ENCODE data around the gene ZBTB22.
"Not testable (repeated sequence)": the region's sequence is repeated elsewhere in the genome, so short reads cannot be mapped to it uniquely, and the experiment has no call there.

Gene ZBTB22

DNA sequence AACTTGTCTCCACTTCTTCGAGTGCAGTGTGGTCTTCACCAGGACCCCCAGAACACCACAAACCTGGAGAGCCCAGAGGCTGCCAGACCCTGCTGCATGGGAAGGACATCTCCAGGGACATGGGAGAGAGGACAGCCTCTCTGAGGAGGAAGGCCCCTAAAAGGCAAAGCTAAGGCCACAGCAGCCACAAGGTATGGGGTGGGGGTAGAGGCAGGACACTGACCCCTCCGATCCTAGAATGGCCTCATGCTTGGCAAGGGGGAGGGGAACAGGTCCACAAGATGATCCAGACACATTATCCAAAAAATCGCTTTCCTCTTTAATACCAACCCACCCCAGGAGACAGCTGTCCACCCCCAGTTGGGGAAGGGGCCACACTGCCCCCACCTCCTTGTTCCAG is 38.7 kb downstream of the ZBTB22 start:
- H2AFZ ChIP-seq (ENCODE audit: low read depth, low read length) = no peak overlapping the region
- H3K4me1 ChIP-seq (ENCODE audit: insufficient read depth, low read length) = peaks cover 31% of the 10 kb centered on the region
- H3K36me3 ChIP-seq (ENCODE audit: insufficient read depth, low read length) = peaks cover 34% of the 10 kb centered on the region
- no peak overlapping the region for H3K4me3 ChIP-seq (ENCODE audit: low read length)
- no peaks in the 10 kb centered on the region for H3K9me3 ChIP-seq (ENCODE audit: low read length)
- no peaks in the 10 kb centered on the region for H3K27me3 ChIP-seq (ENCODE audit: insufficient read depth, low read length)

DNA sequence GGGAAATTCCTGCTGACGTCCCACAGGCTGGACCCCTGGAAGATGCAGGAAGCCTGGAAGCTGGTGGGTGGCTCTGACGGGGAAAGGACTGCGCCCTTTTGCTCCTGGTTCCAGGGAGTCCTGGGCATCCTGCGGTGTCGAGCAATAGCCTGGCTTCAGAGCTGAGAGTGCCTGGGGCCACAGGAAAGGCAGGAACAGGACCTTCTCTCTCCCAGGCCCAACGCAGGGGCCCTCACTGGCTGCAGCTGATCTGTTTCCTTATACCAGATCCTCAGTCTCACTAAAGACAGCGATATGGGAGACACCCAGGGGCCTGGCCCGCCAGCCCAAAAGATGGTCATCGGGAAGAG is 39.2 kb downstream of the ZBTB22 start:
- Histone ChIP-seq H3K27me3 (ENCODE audit: insufficient read depth, low read length) (no peaks in the 10 kb centered on the region), H3K9me3 (ENCODE audit: low read length) (no peaks in the 10 kb centered on the region), H3K4me3 (ENCODE audit: low read length) (no peak overlapping the region), H2AFZ (ENCODE audit: low read depth, low read length) (no peak overlapping the region), H3K4me1 (ENCODE audit: insufficient read depth, low read length) (peaks cover 34% of the 10 kb centered on the region), H3K36me3 (ENCODE audit: insufficient read depth, low read length) (peaks cover 38% of the 10 kb centered on the region)

DNA sequence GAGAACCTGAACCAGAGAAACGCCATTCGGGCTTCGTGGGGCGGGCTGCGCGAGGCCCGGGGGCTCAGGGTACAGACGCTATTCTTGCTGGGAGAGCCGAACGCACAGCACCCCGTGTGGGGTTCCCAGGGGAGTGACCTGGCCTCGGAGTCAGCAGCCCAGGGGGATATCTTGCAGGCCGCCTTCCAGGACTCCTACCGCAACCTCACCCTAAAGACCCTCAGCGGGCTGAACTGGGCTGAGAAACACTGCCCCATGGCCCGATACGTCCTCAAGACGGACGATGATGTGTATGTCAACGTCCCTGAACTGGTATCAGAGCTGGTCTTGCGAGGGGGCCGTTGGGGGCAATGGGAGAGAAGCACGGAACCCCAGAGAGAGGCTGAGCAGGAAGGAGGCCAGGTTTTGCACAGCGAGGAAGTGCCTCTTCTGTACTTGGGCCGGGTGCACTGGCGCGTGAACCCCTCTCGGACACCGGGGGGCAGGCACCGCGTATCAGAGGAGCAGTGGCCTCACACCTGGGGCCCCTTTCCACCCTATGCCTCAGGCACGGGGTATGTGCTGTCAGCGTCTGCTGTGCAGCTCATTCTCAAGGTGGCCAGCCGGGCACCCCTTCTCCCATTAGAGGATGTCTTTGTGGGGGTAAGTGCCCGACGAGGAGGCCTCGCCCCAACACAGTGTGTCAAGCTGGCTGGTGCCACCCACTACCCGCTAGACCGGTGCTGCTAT is 39.7 kb downstream of the ZBTB22 start:
- no peaks in the 10 kb centered on the region for H3K9me3 ChIP-seq (ENCODE audit: low read length)
- no peak overlapping the region for H2AFZ ChIP-seq (ENCODE audit: low read depth, low read length)
- H3K4me3 ChIP-seq (ENCODE audit: low read length) = no peak overlapping the region
- H3K36me3 ChIP-seq (ENCODE audit: insufficient read depth, low read length) = peaks cover 43% of the 10 kb centered on the region
- H3K4me1 ChIP-seq (ENCODE audit: insufficient read depth, low read length) = peaks cover 40% of the 10 kb centered on the region
- no peaks in the 10 kb centered on the region for H3K27me3 ChIP-seq (ENCODE audit: insufficient read depth, low read length)

DNA sequence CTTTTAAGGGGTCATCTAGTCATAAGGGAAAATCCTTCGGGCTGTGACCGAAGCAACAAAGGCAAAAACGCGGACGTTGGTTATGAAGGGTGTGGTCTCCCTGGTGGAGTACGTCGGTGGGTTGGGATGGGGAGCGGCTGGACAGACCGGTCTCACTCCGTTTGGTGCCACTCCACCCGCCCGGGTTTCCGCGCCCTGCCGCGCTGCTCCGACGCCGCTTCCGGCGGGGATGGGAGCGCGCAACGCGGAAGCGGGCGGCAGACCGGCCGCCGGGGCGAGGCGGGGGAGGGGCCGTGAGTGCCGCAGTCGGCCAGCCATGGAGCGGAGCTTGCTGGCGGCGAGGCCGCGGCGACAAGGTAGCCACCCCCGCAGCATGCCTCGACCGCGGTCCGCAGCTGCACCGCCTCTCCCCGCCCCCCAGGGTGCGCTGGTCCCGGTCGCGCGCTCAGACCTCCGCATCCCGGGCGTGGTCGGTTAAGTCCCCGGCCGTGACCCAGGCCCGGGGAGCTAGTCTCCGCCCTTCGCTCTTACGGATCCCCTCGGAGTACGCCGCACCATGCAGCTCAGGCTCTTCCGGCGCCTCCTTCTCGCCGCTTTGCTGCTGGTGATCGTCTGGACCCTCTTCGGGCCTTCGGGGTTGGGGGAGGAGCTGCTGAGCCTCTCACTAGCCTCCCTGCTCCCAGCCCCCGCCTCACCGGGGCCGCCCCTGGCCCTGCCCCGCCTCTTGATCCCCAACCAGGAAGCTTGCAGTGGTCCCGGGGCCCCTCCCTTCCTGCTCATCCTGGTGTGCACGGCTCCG is 40.5 kb downstream of the ZBTB22 start, which contains the start of gene B3GALT4:
Gene B3GALT4, plus strand, starts transcription at position 260 of the 799 bp plus-strand sequence. Its CDS starts 297 bp downstream, at position 557.
- H3K36me3 ChIP-seq (ENCODE audit: insufficient read depth, low read length) = peaks cover 46% of the 10 kb centered on the region
- H3K4me3 ChIP-seq (ENCODE audit: low read length) = peak within 1 kb of the TSS; percentile 40
- H3K27me3 ChIP-seq (ENCODE audit: insufficient read depth, low read length) = no peaks in the 10 kb centered on the region
- peaks cover 44% of the 10 kb centered on the region for H3K4me1 ChIP-seq (ENCODE audit: insufficient read depth, low read length)
- H3K9me3 ChIP-seq (ENCODE audit: low read length) = no peaks in the 10 kb centered on the region
- no peak within 1 kb of the TSS for H2AFZ ChIP-seq (ENCODE audit: low read depth, low read length)

DNA sequence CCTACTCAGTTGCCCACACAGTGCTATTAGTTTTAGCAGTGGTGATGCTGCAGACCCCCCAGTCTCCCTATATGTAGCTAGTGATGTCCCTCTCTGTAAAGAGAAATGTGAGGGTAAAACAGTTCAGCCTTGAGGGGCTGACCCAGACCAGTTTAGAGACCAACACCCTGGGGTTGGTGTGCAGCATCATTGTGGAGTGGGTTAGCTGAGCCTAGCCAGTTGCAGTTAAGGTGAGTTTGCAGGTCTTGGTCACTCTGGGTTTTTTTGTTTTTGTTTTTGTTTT is 41.0 kb downstream of the ZBTB22 start:
- Histone ChIP-seq H3K9me3 (ENCODE audit: low read length) (no peaks in the 10 kb centered on the region), H3K4me3 (ENCODE audit: low read length) (peak overlapping the region; percentile 40), H3K27me3 (ENCODE audit: insufficient read depth, low read length) (no peaks in the 10 kb centered on the region), H2AFZ (ENCODE audit: low read depth, low read length) (no peak overlapping the region), H3K4me1 (ENCODE audit: insufficient read depth, low read length) (peaks cover 44% of the 10 kb centered on the region), H3K36me3 (ENCODE audit: insufficient read depth, low read length) (peaks cover 46% of the 10 kb centered on the region)

DNA sequence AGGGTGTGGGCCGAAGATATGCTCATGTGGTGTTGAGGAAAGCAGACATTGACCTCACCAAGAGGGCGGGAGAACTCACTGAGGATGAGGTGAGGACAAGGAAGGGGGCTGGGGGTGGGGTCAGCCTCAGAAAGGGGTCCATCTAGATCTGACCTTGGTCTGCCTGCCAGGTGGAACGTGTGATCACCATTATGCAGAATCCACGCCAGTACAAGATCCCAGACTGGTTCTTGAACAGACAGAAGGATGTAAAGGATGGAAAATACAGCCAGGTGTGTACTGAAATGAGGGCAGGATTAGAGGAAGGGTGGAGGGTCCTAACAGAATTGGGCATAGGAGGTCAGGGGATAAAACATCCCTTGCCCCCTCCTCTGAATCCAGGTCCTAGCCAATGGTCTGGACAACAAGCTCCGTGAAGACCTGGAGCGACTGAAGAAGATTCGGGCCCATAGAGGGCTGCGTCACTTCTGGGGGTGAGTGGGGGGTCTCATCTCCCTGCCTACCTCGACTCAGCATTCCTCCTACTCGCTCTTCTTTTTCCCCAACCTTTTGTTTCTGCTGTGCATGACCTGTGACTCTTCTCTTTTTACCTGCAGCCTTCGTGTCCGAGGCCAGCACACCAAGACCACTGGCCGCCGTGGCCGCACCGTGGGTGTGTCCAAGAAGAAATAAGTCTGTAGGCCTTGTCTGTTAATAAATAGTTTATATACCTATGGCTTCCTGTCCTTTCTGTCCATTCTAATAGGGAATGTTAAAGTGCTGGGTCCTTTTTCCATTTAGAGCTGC is 41.6 kb downstream of the ZBTB22 start:
- not testable (repeated sequence) for H3K27me3 ChIP-seq (ENCODE audit: insufficient read depth, low read length); H2AFZ ChIP-seq (ENCODE audit: low read depth, low read length); H3K9me3 ChIP-seq (ENCODE audit: low read length)
- Histone ChIP-seq H3K4me1 (ENCODE audit: insufficient read depth, low read length) (peaks cover 44% of the 10 kb centered on the region), H3K4me3 (ENCODE audit: low read length) (peak overlapping the region; percentile 40), H3K36me3 (ENCODE audit: insufficient read depth, low read length) (peaks cover 46% of the 10 kb centered on the region)

DNA sequence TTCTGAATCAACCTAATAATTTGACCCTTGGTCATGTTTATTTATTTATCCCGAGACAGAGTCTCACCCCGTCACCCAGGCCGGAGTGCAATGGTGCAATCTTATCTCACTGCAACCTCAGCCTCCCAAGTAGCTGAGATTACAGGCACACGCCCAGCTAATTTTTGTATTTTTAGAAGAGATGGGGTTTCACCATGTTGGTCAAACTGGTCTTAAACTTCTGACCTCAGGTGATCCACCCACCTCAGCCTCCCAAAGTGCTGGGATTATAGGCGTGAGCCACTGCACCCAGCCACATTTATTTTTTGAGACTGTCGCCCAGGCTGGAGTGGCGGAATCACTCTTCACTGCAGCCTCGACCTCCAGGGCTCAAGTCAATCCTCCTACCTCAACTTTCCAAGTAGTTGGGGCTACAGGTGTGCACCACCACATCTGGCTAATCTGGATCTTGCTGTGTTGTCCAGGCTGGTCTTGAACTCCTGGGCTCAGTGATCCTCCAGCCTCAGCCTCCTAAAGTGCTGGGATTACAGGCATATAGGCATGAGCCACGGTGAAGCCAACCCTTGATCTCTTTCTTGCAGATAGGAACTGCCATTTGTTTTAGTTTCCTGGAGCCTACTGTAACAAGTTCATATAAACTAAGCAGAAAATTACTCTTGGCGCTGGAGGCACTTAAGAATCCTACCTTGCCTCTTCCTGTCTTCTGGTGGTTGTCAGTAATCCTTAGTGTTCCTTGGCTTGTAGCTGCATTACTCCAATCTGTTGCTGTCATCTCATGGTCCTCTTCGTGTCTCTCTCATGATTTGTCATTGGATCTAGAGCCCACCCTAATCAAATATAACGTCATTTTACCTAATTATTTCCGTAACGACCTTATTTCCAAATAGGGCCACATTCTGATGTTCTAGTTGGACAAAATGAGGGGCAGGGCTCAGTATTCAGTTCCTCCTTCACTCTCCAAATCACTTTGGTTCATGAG is 43.3 kb downstream of the ZBTB22 start:
- peaks cover 47% of the 10 kb centered on the region for H3K4me1 ChIP-seq (ENCODE audit: insufficient read depth, low read length)
- no peaks in the 10 kb centered on the region for H3K9me3 ChIP-seq (ENCODE audit: low read length)
- H2AFZ ChIP-seq (ENCODE audit: low read depth, low read length) = no peak overlapping the region
- no peaks in the 10 kb centered on the region for H3K27me3 ChIP-seq (ENCODE audit: insufficient read depth, low read length)
- H3K36me3 ChIP-seq (ENCODE audit: insufficient read depth, low read length) = peaks cover 41% of the 10 kb centered on the region
- no peak overlapping the region for H3K4me3 ChIP-seq (ENCODE audit: low read length)

DNA sequence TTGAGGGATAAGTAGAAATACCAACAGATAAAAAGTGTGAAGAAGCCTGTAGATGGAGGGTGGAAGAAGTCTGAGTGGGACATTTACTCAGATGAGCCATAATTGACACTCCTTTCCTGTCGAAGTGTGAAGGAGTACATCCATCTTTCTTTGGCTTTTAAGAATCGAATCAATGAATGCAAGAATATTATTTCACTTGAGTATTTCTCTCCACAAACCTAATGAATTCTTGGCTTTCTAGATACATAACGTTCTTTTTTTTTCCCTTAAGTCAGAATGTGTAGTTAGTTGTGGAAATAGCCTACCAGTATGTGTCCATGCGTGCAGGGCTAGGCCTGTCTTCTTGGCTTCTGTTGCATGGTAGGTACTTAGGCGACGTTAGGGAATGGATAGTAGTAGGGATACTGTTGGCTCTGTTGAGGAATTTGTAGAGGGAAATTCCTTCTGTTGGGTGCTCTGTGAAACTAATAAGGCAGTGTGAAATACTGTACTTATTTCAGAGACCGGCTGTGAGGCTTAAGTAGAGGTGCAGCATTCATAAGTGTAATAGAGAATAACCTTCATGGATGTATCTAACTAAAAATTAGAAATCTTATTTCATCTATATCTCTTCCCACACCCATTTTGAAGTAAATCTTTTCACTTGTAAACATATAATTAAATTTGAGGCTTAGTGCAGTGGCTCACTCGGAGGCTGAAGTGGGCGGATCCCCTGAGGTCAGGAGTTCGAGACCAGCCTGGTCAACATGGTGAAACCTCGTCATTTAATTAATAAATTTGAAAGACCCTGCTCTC is 44.2 kb downstream of the ZBTB22 start:
- Histone ChIP-seq H3K4me1 (ENCODE audit: insufficient read depth, low read length) (peaks cover 47% of the 10 kb centered on the region), H3K4me3 (ENCODE audit: low read length) (peak overlapping the region; percentile 91), H3K27me3 (ENCODE audit: insufficient read depth, low read length) (no peaks in the 10 kb centered on the region), H3K9me3 (ENCODE audit: low read length) (no peaks in the 10 kb centered on the region), H3K36me3 (ENCODE audit: insufficient read depth, low read length) (peaks cover 49% of the 10 kb centered on the region), H2AFZ (ENCODE audit: low read depth, low read length) (no peak overlapping the region)

DNA sequence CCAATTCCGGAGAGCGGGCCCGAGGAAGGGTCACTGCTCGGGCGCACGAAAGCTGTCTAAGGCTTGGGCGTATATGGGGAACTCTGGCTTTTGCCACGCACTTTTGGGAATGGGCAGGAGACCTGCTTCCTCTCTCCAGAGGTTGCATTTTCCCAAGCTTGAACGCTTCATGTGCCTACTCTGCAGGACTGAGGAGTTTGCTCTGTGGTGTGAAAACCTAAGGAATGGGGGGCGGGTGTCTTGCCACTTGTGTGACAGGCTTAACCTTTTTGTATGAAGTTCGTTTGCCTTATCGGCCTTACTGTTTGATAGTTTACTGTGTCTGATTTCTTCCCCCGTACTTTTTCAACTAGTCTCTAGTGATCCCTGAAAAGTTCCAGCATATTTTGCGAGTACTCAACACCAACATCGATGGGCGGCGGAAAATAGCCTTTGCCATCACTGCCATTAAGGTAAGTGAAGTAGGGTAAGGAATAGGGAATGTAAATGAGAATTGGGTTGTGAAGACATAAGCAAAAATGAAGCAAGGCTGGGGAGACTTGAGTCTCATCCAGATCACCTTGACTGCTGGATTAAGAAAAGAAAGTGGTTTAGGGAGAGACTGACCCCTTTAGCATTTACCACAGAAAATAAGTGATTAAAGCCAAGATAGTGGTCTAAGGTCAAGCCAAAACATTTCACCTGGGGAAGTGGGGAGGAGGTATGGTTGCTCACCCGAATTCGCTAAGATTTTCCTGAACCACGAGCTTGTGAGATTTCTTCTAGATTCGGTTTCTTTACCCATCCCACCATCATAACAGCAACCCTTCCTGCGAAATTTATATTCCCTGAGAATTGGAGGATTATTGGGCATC is 45.0 kb downstream of the ZBTB22 start:
- no peaks in the 10 kb centered on the region for H3K9me3 ChIP-seq (ENCODE audit: low read length)
- H2AFZ ChIP-seq (ENCODE audit: low read depth, low read length) = no peak overlapping the region
- H3K36me3 ChIP-seq (ENCODE audit: insufficient read depth, low read length) = peaks cover 58% of the 10 kb centered on the region
- H3K4me1 ChIP-seq (ENCODE audit: insufficient read depth, low read length) = peaks cover 47% of the 10 kb centered on the region
- H3K27me3 ChIP-seq (ENCODE audit: insufficient read depth, low read length) = no peaks in the 10 kb centered on the region
- H3K4me3 ChIP-seq (ENCODE audit: low read length) = peak overlapping the region; percentile 91

DNA sequence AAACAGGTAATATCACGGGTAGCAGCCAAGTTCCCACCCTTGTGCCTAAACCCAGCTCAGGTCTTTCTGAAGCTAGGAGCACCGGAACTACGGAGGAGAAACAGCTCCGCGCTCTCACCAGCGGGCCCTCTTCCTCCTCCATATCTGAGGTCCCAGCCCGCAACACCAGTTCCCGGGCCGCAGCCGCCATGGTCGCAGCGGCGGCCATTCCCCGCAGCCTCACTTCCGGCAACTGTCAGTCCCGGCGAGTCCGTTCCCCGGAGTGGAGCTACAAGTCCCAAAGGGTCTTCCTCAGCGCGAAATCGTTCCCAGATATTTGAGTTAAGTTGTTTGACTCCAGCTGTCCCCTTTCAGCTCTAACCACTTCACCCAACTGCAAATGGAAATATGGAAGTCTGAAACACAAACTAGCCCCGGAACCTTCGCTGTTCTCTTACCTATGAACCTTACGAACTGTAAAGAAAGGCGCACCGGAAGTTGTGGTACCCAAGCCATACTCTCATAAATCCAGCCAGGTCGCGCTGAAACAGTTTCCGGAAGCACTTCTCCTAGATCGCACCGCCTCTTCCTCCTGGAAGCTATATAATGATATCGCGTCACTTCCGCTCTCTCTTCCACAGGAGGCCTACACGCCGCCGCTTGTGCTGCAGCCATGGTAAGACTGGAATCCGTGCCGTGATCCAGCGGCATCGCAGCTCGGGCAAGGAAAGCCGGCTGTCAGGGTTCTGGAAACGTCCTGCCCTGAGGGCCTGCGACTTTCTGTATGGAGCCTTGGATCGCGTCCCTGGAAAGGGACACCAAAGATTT is 45.9 kb downstream of the ZBTB22 start, which contains the start of the genes RPS18 and VPS52:
Gene RPS18, plus strand, starts transcription at position 608 of the 807 bp plus-strand sequence. Its CDS starts 45 bp downstream, at position 653.
Gene VPS52, minus strand, starts transcription at position 409 of the 807 bp plus-strand sequence. Its CDS starts 201 bp downstream, at position 208.
- H3K9me3 ChIP-seq (ENCODE audit: low read length) = no peaks in the 10 kb centered on the region
- H3K4me3 ChIP-seq (ENCODE audit: low read length) = peak within 1 kb of the TSS; percentile 91
- H3K4me1 ChIP-seq (ENCODE audit: insufficient read depth, low read length) = peaks cover 44% of the 10 kb centered on the region
- peak within 1 kb of the TSS; percentile 93 for H2AFZ ChIP-seq (ENCODE audit: low read depth, low read length)
- H3K27me3 ChIP-seq (ENCODE audit: insufficient read depth, low read length) = no peaks in the 10 kb centered on the region
- peaks cover 66% of the 10 kb centered on the region for H3K36me3 ChIP-seq (ENCODE audit: insufficient read depth, low read length)

Data from neuron (in vitro differentiated cells).